IMR-90 (cell line): Measurements from ENCODE around the gene MXRA8. TPM values are rescaled to one million over a fixed set of nuclear protein-coding genes. Genes with fewer than 3 reads are reported as not detected.
A peak's percentile ranks its signal among the peaks of the same experiment; 100 is the strongest.

Source experiments
- ATAC-seq: fragments of 200-7000 bp; cut with Tn5 transposase; 2 replicates; pipeline ENCODE4 v1.9.1; 2020; ENCODE audit warnings: low read depth, mild to moderate bottlenecking, moderate library complexity
- BruUV-seq: library from RNA; stranded (reverse); fragments of 400-500 nt; replicated peaks from 2 replicates; lab custom pipeline; 2021; lab: Mats Ljungman, UMichigan
- CTCF ChIA-PET: fragments of 300-600 bp; formaldehyde crosslinking; extraction: SDS; loops from one replicate; lab custom pipeline; 2021; ENCODE audit warnings: antibody characterized with exemption; lab: Yijun Ruan, JAX
- POLR2A ChIA-PET: fragments of 300-600 bp; sonication (Branson Sonifier 250); formaldehyde crosslinking; loops from one replicate; lab custom pipeline; 2022; ENCODE audit warnings: antibody characterized with exemption; ENCODE audit not compliant: unreplicated experiment; lab: Charles Lee
- DNase-seq: peaks from one replicate; pipeline ENCODE4 v3.0.0; 2013
- H2AFZ ChIP-seq: replicated peaks from 2 replicates; pipeline ENCODE3; 2013; ENCODE audit warnings: low read length, mild to moderate bottlenecking; ENCODE audit not compliant: poor library complexity
- H2AK5ac ChIP-seq: 2 replicates; pipeline ENCODE4 v1.6.1; 2013; ENCODE audit warnings: low read depth, low read length, inconsistent platforms
- H2AK9ac ChIP-seq: replicated peaks from 2 replicates; pipeline ENCODE3; 2013; ENCODE audit warnings: mild to moderate bottlenecking, low read depth, low read length, moderate library complexity; ENCODE audit not compliant: poor library complexity
- H2BK120ac ChIP-seq: 2 replicates; pipeline ENCODE4 v1.6.1; 2013; ENCODE audit warnings: low read depth, low read length, inconsistent platforms
- H2BK15ac ChIP-seq: 3 replicates; pipeline ENCODE4 v1.6.1; 2013; ENCODE audit warnings: low read depth, low read length, inconsistent platforms
- H2BK20ac ChIP-seq: 2 replicates; pipeline ENCODE4 v1.6.1; 2013; ENCODE audit warnings: low read depth, mild to moderate bottlenecking, inconsistent platforms, low read length, moderate library complexity
- H2BK5ac ChIP-seq: 2 replicates; pipeline ENCODE4 v1.6.1; 2013; ENCODE audit warnings: mild to moderate bottlenecking, low read depth, low read length, inconsistent platforms; ENCODE audit not compliant: poor library complexity, severe bottlenecking
- H3K14ac ChIP-seq: replicated peaks from 2 replicates; pipeline ENCODE4 v1.6.1; 2013; ENCODE audit warnings: low read depth, low read length, inconsistent platforms
- H3K18ac ChIP-seq: 2 replicates; pipeline ENCODE4 v1.6.1; 2013; ENCODE audit warnings: low read depth, low read length, control low read depth
- H3K23ac ChIP-seq: 2 replicates; pipeline ENCODE4 v1.6.1; 2013; ENCODE audit warnings: low read depth, low read length, inconsistent platforms
- H3K27ac ChIP-seq: 2 replicates; pipeline ENCODE4 v1.5.1; 2013; ENCODE audit warnings: mild to moderate bottlenecking, control low read depth, low read length; ENCODE audit not compliant: insufficient read depth
- H3K27me3 ChIP-seq: 2 replicates; pipeline ENCODE4 v1.6.1; 2013; ENCODE audit warnings: low read length; ENCODE audit not compliant: control insufficient read depth, insufficient read depth
- H3K36me3 ChIP-seq: 2 replicates; pipeline ENCODE4 v1.6.1; 2013; ENCODE audit warnings: low read length, mixed read lengths; ENCODE audit not compliant: control insufficient read depth, insufficient read depth
- H3K4ac ChIP-seq: 2 replicates; pipeline ENCODE4 v1.6.1; 2013; ENCODE audit warnings: low read depth, low read length, inconsistent platforms
- H3K4me1 ChIP-seq: 2 replicates; pipeline ENCODE4 v1.6.1; 2013; ENCODE audit warnings: low read length, mixed read lengths; ENCODE audit not compliant: control insufficient read depth, insufficient read depth
- H3K4me2 ChIP-seq: 2 replicates; pipeline ENCODE4 v1.6.1; 2013; ENCODE audit warnings: low read depth, mild to moderate bottlenecking, control low read depth, low read length, moderate library complexity
- H3K4me3 ChIP-seq: 2 replicates; pipeline ENCODE4 v1.5.1; 2013; ENCODE audit warnings: low read depth, mild to moderate bottlenecking, control low read depth, low read length, moderate library complexity; ENCODE audit not compliant: insufficient read depth
- H3K56ac ChIP-seq: 2 replicates; pipeline ENCODE4 v1.6.1; 2013; ENCODE audit warnings: low read length, inconsistent platforms; ENCODE audit not compliant: insufficient read depth; ENCODE audit errors: extremely low read depth
- H3K79me1 ChIP-seq, 2 experiments: 2 replicates each; pipeline ENCODE4 v1.6.1; 2013; ENCODE audit warnings: low read length in 2 of 2, inconsistent platforms in 1 of 2, low read depth in 1 of 2
- H3K9ac ChIP-seq: 2 replicates; pipeline ENCODE4 v1.6.1; 2013; ENCODE audit warnings: low read depth, low read length, control low read depth
- H3K9me1 ChIP-seq: 2 replicates; pipeline ENCODE4 v1.6.1; 2013; ENCODE audit warnings: low read length, inconsistent platforms; ENCODE audit not compliant: insufficient read depth
- H3K9me3 ChIP-seq: 2 replicates; pipeline ENCODE4 v1.6.1; 2013; ENCODE audit warnings: low read length; ENCODE audit not compliant: control insufficient read depth, insufficient read depth
- H4K20me1 ChIP-seq: 2 replicates; pipeline ENCODE4 v1.6.1; 2013; ENCODE audit warnings: low read length, inconsistent platforms; ENCODE audit not compliant: insufficient read depth
- H4K5ac ChIP-seq: 2 replicates; pipeline ENCODE4 v1.6.1; 2013; ENCODE audit warnings: mild to moderate bottlenecking, low read depth, low read length, control low read depth
- H4K8ac ChIP-seq, 2 experiments: 2 replicates each; pipeline ENCODE4 v1.6.1; 2013; ENCODE audit warnings: low read depth in 2 of 2, low read length in 2 of 2, control low read depth in 1 of 2, inconsistent platforms in 1 of 2
- H4K91ac ChIP-seq: 2 replicates; pipeline ENCODE4 v1.6.1; 2013; ENCODE audit warnings: low read depth, low read length, inconsistent platforms; ENCODE audit not compliant: insufficient read depth
- CEBPB ChIP-seq: IDR thresholded peaks from 2 replicates; pipeline ENCODE4 v1.6.1; 2012; ENCODE audit warnings: low read depth, low read length, improper control_type of control experiment
- CHD1 ChIP-seq: IDR thresholded peaks from 2 replicates; pipeline ENCODE4 v1.6.1; 2012; ENCODE audit warnings: low read depth, low read length, improper control_type of control experiment
- ELK1 ChIP-seq: fragments of 150-350 bp; IDR thresholded peaks from 2 replicates; pipeline ENCODE4 v1.6.1; 2016; ENCODE audit warnings: low read depth, mild to moderate bottlenecking, low read length, moderate library complexity, borderline replicate concordance
- FOS ChIP-seq: fragments of 150-350 bp; IDR thresholded peaks from 2 replicates; pipeline ENCODE4 v1.6.1; 2016; ENCODE audit warnings: low read depth, low read length
- POLR2A ChIP-seq: IDR thresholded peaks from 2 replicates; pipeline ENCODE4 v1.6.1; 2012; ENCODE audit warnings: mild to moderate bottlenecking, low read depth, low read length
- RAD21 ChIP-seq: IDR thresholded peaks from 2 replicates; pipeline ENCODE4 v1.6.1; 2012; ENCODE audit warnings: low read length, improper control_type of control experiment
- RCOR1 ChIP-seq: IDR thresholded peaks from 2 replicates; pipeline ENCODE4 v1.6.1; 2012; ENCODE audit warnings: mild to moderate bottlenecking, low read length, improper control_type of control experiment; ENCODE audit not compliant: insufficient replicate concordance
- SMC3 ChIP-seq: fragments of 150-350 bp; IDR thresholded peaks from 2 replicates; pipeline ENCODE4 v1.6.1; 2016; ENCODE audit warnings: low read depth, mild to moderate bottlenecking, antibody characterized with exemption, low read length, moderate library complexity
- USF2 ChIP-seq: fragments of 150-350 bp; IDR thresholded peaks from 2 replicates; pipeline ENCODE4 v1.6.1; 2017; ENCODE audit warnings: mild to moderate bottlenecking, antibody characterized with exemption, low read length, low read depth
- WGBS, 2 experiments: methylation state at CpG; one replicate each; pipeline versions ENCODE4 v1.1.5 to v1.1.7; 2013; ENCODE audit warnings: missing lambda C conversion rate in 2 of 2; ENCODE audit not compliant: insufficient read length in 1 of 2; ENCODE audit errors: extremely low coverage in 2 of 2; 5-methylcytosine and 5-hydroxymethylcytosine counted together
- dilution Hi-C: fragments of 300-500 bp; cut with HindIII; formaldehyde crosslinking; loops from one replicate; pipeline ENCODE4 v1.14.3; 2018; ENCODE audit warnings: low sequenced_read_pairs; ENCODE audit not compliant: unreplicated experiment
- in situ Hi-C: fragments of 300-500 bp; cut with MboI; formaldehyde crosslinking; loops from 3 replicates; pipeline ENCODE4 v1.14.3; 2019; ENCODE audit warnings: low sequenced_read_pairs, inconsistent platforms, mixed read lengths
- intact Hi-C: fragments of 100-400 bp; cut with micrococcal nuclease; formaldehyde crosslinking; loops from 2 replicates; pipeline ENCODE4 v1.10.0; 2022
- polyA plus RNA-seq, 3 experiments: library from polyadenylated mRNA; depleted of rRNA; stranded (reverse); fragments of >200 nt; gene quantifications; 2 replicates each; pipeline ENCODE4 v1.2.3, GENCODE V29; 2012; ENCODE audit warnings: low replicate concordance in 1 of 3
- total RNA-seq: library from RNA; depleted of rRNA; stranded (reverse); fragments of >200 nt; gene quantifications from 2 replicates; pipeline ENCODE4 v1.2.3, GENCODE V29; 2012

MXRA8 gene
- total and polyA plus RNA-seq, 2 of the 4 experiments (the other 2 are of a cell fraction) = 92.5 to 469 TPM

- H3K9ac ChIP-seq = peak overlapping the region; percentile 90
- DNase-seq (no peak), ATAC-seq (peak; percentile 43; the same call in 1 of the 2 replicates)
- H2BK15ac ChIP-seq = no peak overlapping the region
- TF ChIP-seq SMC3 = no peak
- TF ChIP-seq CEBPB = no peak
- no peak for TF ChIP-seq POLR2A
- TF ChIP-seq FOS = no peak
- TF ChIP-seq ELK1 = no peak
- no peak for TF ChIP-seq USF2
- TF ChIP-seq RAD21 = no peak
- TF ChIP-seq RCOR1 = no peak
- no peak for TF ChIP-seq CHD1
- peak overlapping the region; percentile 70 for H3K4ac ChIP-seq
- dilution Hi-C loops (no loop called here), intact Hi-C loops (no loop called here), in situ Hi-C loops (no loop called here)
- H2AK5ac ChIP-seq = peak overlapping the region; percentile 82
- H3K14ac ChIP-seq = peak overlapping the region; percentile 45; the same call in 1 of the 2 replicates
- peak overlapping the region; percentile 96 for H2AFZ ChIP-seq
- peak overlapping the region; percentile 99 for H3K4me3 ChIP-seq
- H2AK9ac ChIP-seq = peak overlapping the region; percentile 96
- H3K27ac ChIP-seq = peak overlapping the region; percentile 75
- no peak overlapping the region for H2BK120ac ChIP-seq
- H3K23ac ChIP-seq = peak overlapping the region; percentile 51; the same call in 1 of the 2 replicates
- no peaks in the 10 kb centered on the region for H3K9me3 ChIP-seq
- peaks cover 0 to 59% of the 10 kb centered on the region in 2 experiments for H3K79me1 ChIP-seq
- POLR2A ChIA-PET = no interaction called here
- H4K20me1 ChIP-seq = peaks cover 53% of the 10 kb centered on the region
- peak overlapping the region; percentile 69 for H2BK5ac ChIP-seq
- peaks cover 2% of the 10 kb centered on the region for H3K9me1 ChIP-seq
- BruUV-seq = no TSS peak
- 0% methylated on average over 18 of the region's 41 CpGs; no CpG with 5 or more reads in 1 of the 2 experiments for WGBS, 2 experiments
- no peak overlapping the region for H3K18ac ChIP-seq
- H4K8ac ChIP-seq = peak overlapping the region; percentile 74 to 88; a peak in 3 of 4 replicates
- H4K91ac ChIP-seq = peak overlapping the region; percentile 75; the same call in 1 of the 2 replicates
- no peak overlapping the region for H3K56ac ChIP-seq
- no peaks in the 10 kb centered on the region for H3K27me3 ChIP-seq
- peaks cover 9% of the 10 kb centered on the region; the same call in 1 of the 2 replicates for H3K4me1 ChIP-seq
- H4K5ac ChIP-seq = peak overlapping the region; percentile 42; the same call in 1 of the 2 replicates
- CTCF ChIA-PET = no interaction called here
- peaks cover 20% of the 10 kb centered on the region for H3K36me3 ChIP-seq
- no peak overlapping the region for H2BK20ac ChIP-seq
- peak overlapping the region; percentile 55; the same call in 1 of the 2 replicates for H3K4me2 ChIP-seq
Observed at GRCh38 chr1:1324084-1324523, 34.3 kb downstream of the MXRA8 start.
